Naive B cell (primary cell): ENCODE data around the gene SHANK3. TPM values are rescaled to one million over a fixed set of nuclear protein-coding genes. Genes with fewer than 3 reads are reported as not detected.
A peak's percentile ranks its signal among the peaks of the same experiment; 100 is the strongest.

Source experiments
- ATAC-seq, 2 donors: fragments of 150-1000 bp; cut with Tn5 transposase; 2 replicates each; pipeline ENCODE4 v1.10.0; 2021; ENCODE audit warnings: low read depth in 2 of 2, mild to moderate bottlenecking in 2 of 2, moderate library complexity in 2 of 2
- DNase-seq: peaks from one replicate; pipeline ENCODE4 v3.0.0; 2022
- H3K27ac Mint-ChIP-seq, 6 donors: one replicate each; pipeline ENCODE4 v1.8.0; 2020 to 2022; ENCODE audit warnings: mild to moderate bottlenecking in 6 of 6, mixed read lengths in 6 of 6, moderate library complexity in 5 of 6, inconsistent platforms in 2 of 6
- H3K27me3 Mint-ChIP-seq, 3 donors: one replicate each; pipeline ENCODE4 v1.8.0; 2021 to 2022; ENCODE audit warnings: mixed read lengths in 3 of 3, mild to moderate bottlenecking in 1 of 3
- H3K36me3 Mint-ChIP-seq, 2 donors: one replicate each; pipeline ENCODE4 v1.8.0; 2020 to 2022; ENCODE audit warnings: mixed read lengths in 2 of 2, inconsistent platforms in 1 of 2, mild to moderate bottlenecking in 1 of 2
- H3K4me1 Mint-ChIP-seq, 3 donors: one replicate each; pipeline ENCODE4 v1.8.0; 2020 to 2022; ENCODE audit warnings: mixed read lengths in 3 of 3, inconsistent platforms in 1 of 3, mild to moderate bottlenecking in 1 of 3, moderate library complexity in 1 of 3
- H3K4me3 Mint-ChIP-seq, 8 donors: one replicate each; pipeline ENCODE4 v1.8.0; 2020 to 2022; ENCODE audit warnings: mild to moderate bottlenecking in 8 of 8, mixed read lengths in 8 of 8, moderate library complexity in 8 of 8, inconsistent platforms in 2 of 8
- H3K9me3 Mint-ChIP-seq, 7 donors: one replicate each; pipeline ENCODE4 v1.8.0; 2020 to 2022; ENCODE audit warnings: mixed read lengths in 7 of 7, mild to moderate bottlenecking in 5 of 7, inconsistent platforms in 2 of 7, moderate library complexity in 1 of 7
- polyA plus RNA-seq, 6 donors: library from polyadenylated mRNA; unstranded; fragments of 300-500 nt; fragmentation: Illumina TruSeq; gene quantifications; one replicate each; pipeline ENCODE4 v1.2.3, GENCODE V29; 2021; ENCODE audit warnings: low read depth in 6 of 6

SHANK3 gene
- polyA plus RNA-seq, 6 donors from 2014 or later: not detected

GRCh38 chr22:50710886-50711285 lies 38.3 kb downstream of the SHANK3 start:
- H3K4me3 Mint-ChIP-seq: no peak overlapping the region
- DNase-seq (no peak), ATAC-seq (no peak)
- H3K27ac Mint-ChIP-seq: no peak overlapping the region
- H3K4me1 Mint-ChIP-seq: peaks cover 0 to 5% (median 3%) of the 10 kb centered on the region in 3 donors
- H3K36me3 Mint-ChIP-seq: no peaks in the 10 kb centered on the region
- no peaks in the 10 kb centered on the region for H3K27me3 Mint-ChIP-seq
- peaks cover 0 to 5% (median 0%) of the 10 kb centered on the region in 7 donors for H3K9me3 Mint-ChIP-seq

- Mint-ChIP-seq H3K9me3 (peaks cover 0 to 5% (median 0%) of the 10 kb centered on the region in 7 donors), H3K36me3 (no peaks in the 10 kb centered on the region), H3K4me3 (no peak overlapping the region), H3K27me3 (peaks cover 0 to 8% (median 0%) of the 10 kb centered on the region in 3 donors), H3K27ac (no peak overlapping the region), H3K4me1 (peaks cover 0 to 5% (median 3%) of the 10 kb centered on the region in 3 donors)
- DNase-seq (no peak), ATAC-seq (no peak)
Observed at GRCh38 chr22:50711446-50712340, 39.1 kb downstream of the SHANK3 start.

GRCh38 chr22:50712341-50713007 lies 39.9 kb downstream of the SHANK3 start:
- peaks cover 0 to 5% (median 4%) of the 10 kb centered on the region in 3 donors for H3K4me1 Mint-ChIP-seq
- no peak overlapping the region for H3K27ac Mint-ChIP-seq
- DNase-seq (no peak), ATAC-seq (no peak)
- H3K36me3 Mint-ChIP-seq: no peaks in the 10 kb centered on the region
- peaks cover 0 to 11% (median 0%) of the 10 kb centered on the region in 3 donors for H3K27me3 Mint-ChIP-seq
- H3K4me3 Mint-ChIP-seq: no peak overlapping the region
- H3K9me3 Mint-ChIP-seq: peaks cover 0 to 5% (median 0%) of the 10 kb centered on the region in 7 donors

GRCh38 chr22:50713008-50713385 lies 40.4 kb downstream of the SHANK3 start:
- no peak overlapping the region for H3K4me3 Mint-ChIP-seq
- peaks cover 0 to 5% (median 0%) of the 10 kb centered on the region in 7 donors for H3K9me3 Mint-ChIP-seq
- no peak overlapping the region for H3K27ac Mint-ChIP-seq
- H3K4me1 Mint-ChIP-seq: peaks cover 0 to 7% (median 5%) of the 10 kb centered on the region in 3 donors
- peaks cover 0 to 11% (median 0%) of the 10 kb centered on the region in 3 donors for H3K27me3 Mint-ChIP-seq
- ATAC-seq: no peak
- H3K36me3 Mint-ChIP-seq: no peaks in the 10 kb centered on the region
- DNase-seq: no peak

DNA sequence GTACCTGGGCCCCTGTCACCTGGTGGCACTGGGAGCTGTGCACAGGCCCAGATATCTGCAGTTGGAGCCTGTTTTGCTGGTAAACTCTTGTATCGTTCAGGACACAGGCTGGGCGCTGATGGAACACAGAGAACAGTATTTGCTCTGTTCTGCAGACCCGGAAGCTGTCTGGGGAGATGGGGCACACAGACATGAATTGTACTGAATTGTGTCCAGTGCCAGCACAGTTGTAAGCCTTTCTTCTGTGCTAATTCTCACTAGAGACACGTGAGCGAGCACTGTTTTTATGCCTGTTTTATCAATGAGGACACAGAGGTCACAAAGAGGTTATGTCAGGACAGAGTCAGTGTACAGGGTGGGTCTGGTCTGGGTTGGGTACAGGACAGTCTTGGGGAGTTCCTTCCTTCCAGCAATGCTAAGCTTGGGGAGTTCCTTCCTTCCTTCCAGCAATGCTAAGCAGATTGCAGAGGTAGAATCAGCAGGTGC lies 41.0 kb downstream of the SHANK3 start:
- Mint-ChIP-seq H3K4me3 (peak overlapping the region in 1 of 8 donors; percentile 1), H3K36me3 (no peaks in the 10 kb centered on the region), H3K27me3 (peaks cover 0 to 11% (median 0%) of the 10 kb centered on the region in 3 donors), H3K9me3 (peaks cover 0 to 5% (median 0%) of the 10 kb centered on the region in 7 donors), H3K4me1 (peaks cover 0 to 7% (median 5%) of the 10 kb centered on the region in 3 donors), H3K27ac (peak overlapping the region in 1 of 6 donors; percentile 13)
- no peak for DNase-seq
- no peak for ATAC-seq

DNA sequence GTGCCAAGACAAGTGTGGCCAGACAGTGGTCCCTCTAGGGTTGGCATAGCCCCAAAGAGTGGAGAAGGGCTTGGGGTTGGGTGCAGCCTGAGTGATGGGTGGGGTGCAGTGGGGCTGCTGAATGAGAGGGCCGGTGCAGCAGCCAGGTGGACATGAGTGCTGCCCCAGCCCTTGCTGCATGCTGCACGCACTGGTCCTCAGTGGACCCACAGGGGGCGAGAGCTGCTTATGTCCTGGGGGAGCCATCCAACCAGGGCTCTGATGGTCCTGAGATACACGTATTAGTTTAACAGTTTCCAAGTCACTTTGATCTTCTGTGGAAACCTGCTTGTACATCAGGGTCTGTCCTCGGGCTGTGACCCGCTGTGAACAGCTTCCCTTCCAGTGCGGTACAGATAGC lies 41.5 kb downstream of the SHANK3 start:
- H3K27ac Mint-ChIP-seq: no peak overlapping the region
- DNase-seq (no peak), ATAC-seq (no peak)
- peaks cover 0 to 5% (median 0%) of the 10 kb centered on the region in 7 donors for H3K9me3 Mint-ChIP-seq
- peaks cover 0 to 11% (median 0%) of the 10 kb centered on the region in 3 donors for H3K27me3 Mint-ChIP-seq
- H3K36me3 Mint-ChIP-seq: no peaks in the 10 kb centered on the region
- H3K4me1 Mint-ChIP-seq: peaks cover 0 to 7% (median 5%) of the 10 kb centered on the region in 3 donors
- H3K4me3 Mint-ChIP-seq: no peak overlapping the region

DNA sequence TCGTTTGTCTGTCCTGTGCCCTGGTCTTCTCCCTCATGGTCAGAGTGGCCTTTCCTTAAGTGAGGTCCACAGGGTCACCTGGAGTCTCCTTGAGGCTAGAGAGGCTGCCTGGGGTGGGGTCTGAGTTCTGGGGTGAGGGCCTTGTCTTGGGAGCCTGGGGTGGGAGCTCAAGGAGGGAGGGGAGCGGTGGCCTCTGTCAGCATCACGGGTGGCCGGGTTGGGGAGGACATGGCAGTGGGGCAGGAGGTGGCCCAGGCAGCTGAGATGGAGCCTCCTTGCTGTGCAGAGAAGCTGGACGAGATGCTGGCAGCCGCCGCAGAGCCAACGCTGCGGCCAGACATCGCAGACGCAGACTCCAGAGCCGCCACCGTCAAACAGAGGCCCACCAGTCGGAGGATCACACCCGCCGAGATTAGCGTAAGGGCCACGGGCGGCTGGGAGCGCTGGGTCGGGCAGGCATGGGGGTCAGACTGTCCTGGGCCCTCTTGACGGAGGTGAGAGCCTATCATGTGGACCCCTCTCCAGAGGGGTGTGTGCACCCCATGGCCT lies 42.1 kb downstream of the SHANK3 start:
- no peak for ATAC-seq
- H3K9me3 Mint-ChIP-seq: peaks cover 0 to 5% (median 0%) of the 10 kb centered on the region in 7 donors
- H3K4me1 Mint-ChIP-seq: peaks cover 0 to 7% (median 5%) of the 10 kb centered on the region in 3 donors
- no peaks in the 10 kb centered on the region for H3K36me3 Mint-ChIP-seq
- H3K27me3 Mint-ChIP-seq: peaks cover 0 to 11% (median 0%) of the 10 kb centered on the region in 3 donors
- no peak for DNase-seq
- no peak overlapping the region for H3K4me3 Mint-ChIP-seq
- H3K27ac Mint-ChIP-seq: no peak overlapping the region

DNA sequence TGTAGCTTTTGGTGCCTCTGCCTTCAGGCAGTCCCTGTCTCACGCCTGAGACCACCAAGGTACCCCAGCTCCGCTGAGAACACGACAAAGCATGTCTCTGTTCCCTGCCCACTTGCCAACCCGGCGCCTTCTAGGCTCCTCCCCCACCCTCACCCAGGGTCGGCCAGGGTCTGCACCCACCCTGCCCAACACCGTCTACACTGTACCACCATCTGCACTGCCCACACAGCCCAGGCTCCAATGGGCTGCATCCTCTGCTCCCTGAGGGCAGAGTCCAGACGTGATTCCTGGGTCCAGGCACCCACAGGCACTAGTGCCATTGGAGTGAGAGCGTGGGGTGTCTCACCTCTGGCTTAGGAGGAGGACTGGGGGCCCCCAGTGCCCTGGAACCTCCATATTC lies 42.6 kb downstream of the SHANK3 start:
- Mint-ChIP-seq H3K9me3 (peaks cover 0 to 5% (median 0%) of the 10 kb centered on the region in 7 donors), H3K4me3 (peak overlapping the region in 1 of 8 donors; percentile 15), H3K4me1 (peaks cover 0 to 7% (median 5%) of the 10 kb centered on the region in 3 donors), H3K27ac (peak overlapping the region in 1 of 6 donors; percentile 60), H3K36me3 (no peaks in the 10 kb centered on the region), H3K27me3 (peaks cover 0 to 11% (median 0%) of the 10 kb centered on the region in 3 donors)
- ATAC-seq (no peak), DNase-seq (no peak)

DNA sequence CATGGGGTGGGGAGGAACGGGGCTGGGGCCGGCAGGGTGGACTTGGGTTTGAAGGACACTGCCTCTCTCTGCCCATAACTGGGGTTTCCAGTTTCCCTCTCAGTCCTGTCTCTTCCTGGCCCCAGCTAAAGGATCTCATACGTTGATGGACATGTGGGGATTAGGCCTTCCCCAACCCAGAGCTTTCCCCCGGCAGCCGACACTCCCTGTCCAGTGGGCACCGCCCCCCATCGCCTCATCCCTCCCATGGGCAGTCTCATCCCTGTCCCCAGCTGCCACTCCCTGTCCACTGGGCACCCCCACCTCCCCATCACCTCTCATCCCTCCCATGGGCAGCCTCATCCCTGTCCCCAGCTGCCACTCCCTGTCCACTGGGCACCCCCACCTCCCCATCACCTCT lies 43.2 kb downstream of the SHANK3 start:
- DNase-seq: no peak
- Mint-ChIP-seq H3K36me3 (no peaks in the 10 kb centered on the region), H3K27ac (no peak overlapping the region), H3K9me3 (peaks cover 0 to 3% (median 0%) of the 10 kb centered on the region in 7 donors), H3K4me3 (no peak overlapping the region), H3K27me3 (peaks cover 0 to 11% (median 0%) of the 10 kb centered on the region in 3 donors), H3K4me1 (peaks cover 0 to 5% (median 4%) of the 10 kb centered on the region in 3 donors)
- ATAC-seq: no peak

GRCh38 chr22:50716290-50717024 lies 43.8 kb downstream of the SHANK3 start:
- H3K36me3 Mint-ChIP-seq: no peaks in the 10 kb centered on the region
- no peaks in the 10 kb centered on the region for H3K9me3 Mint-ChIP-seq
- no peak for ATAC-seq
- no peak overlapping the region for H3K4me3 Mint-ChIP-seq
- peaks cover 0 to 4% (median 0%) of the 10 kb centered on the region in 3 donors for H3K4me1 Mint-ChIP-seq
- H3K27ac Mint-ChIP-seq: peak overlapping the region in 1 of 6 donors; percentile 48
- DNase-seq: no peak
- H3K27me3 Mint-ChIP-seq: peaks cover 0 to 11% (median 0%) of the 10 kb centered on the region in 3 donors

DNA sequence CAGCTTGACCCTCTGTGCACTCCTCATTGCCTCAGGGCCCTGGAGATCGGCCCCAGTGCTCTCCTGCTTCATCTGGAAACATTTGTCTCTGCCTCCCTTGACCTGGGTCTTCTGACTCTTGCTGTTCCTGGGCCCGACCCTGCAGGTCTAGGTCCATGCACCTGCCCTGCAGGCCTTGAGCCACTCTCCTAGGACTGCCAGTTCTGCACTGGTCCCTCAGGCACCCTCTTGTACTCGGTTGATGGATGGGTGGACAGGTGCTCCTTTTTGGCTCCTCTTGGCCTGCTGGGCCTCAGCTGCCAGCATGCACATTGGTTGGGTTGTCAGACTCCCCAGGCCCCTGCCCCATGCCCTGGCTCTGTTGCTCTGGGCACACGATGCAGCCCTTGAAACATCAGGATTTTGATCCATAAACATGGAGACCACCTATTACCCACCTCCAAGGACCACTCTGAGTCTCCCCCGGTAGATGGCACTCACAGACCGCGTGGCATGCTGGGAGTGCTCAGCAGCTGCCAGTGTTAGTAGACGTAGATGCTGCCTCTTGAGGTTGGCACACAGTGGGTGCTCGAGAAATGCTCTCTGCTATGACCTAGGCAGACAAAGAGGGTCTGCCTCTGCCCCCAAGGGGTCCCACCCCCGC lies 45.2 kb downstream of the SHANK3 start:
- ATAC-seq (no peak), DNase-seq (no peak)
- no peaks in the 10 kb centered on the region for H3K36me3 Mint-ChIP-seq
- H3K27me3 Mint-ChIP-seq: peaks cover 0 to 11% (median 4%) of the 10 kb centered on the region in 3 donors
- H3K4me1 Mint-ChIP-seq: peaks cover 0 to 4% (median 1%) of the 10 kb centered on the region in 3 donors
- no peak overlapping the region for H3K4me3 Mint-ChIP-seq
- H3K9me3 Mint-ChIP-seq: peaks cover 0 to 3% (median 0%) of the 10 kb centered on the region in 7 donors
- peak overlapping the region in 1 of 6 donors; percentile 4 for H3K27ac Mint-ChIP-seq

DNA sequence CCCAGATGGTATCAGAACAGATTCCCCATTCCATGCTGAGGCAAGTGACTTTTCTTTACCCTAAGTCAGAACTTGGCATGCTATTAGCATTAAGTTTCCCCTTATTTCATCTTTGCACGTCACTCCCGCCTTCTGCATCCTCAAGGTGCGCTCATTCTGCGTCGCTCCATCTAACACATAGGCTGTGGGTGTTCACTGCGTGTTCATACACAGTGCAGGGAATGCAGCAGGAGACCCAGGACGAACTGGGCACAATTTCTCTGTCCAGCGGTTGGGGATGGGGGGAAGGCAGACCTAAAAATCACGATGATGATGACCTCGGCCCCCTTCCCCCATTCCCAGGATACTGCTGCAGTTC lies 45.7 kb downstream of the SHANK3 start:
- no peak for ATAC-seq
- Mint-ChIP-seq H3K36me3 (no peaks in the 10 kb centered on the region), H3K27ac (no peak overlapping the region), H3K4me3 (no peak overlapping the region), H3K9me3 (peaks cover 0 to 3% (median 0%) of the 10 kb centered on the region in 7 donors), H3K27me3 (peaks cover 0 to 11% (median 9%) of the 10 kb centered on the region in 3 donors), H3K4me1 (peaks cover 0 to 6% (median 4%) of the 10 kb centered on the region in 3 donors)
- no peak for DNase-seq
